Activated effector memory CD4-positive, alpha-beta T cell treated with Interleukin-2 at 50 U/mL for 16 hours (primary cell): Measurements from ENCODE around the gene PTPRN2.

ENCODE experiments used
- DNase-seq: peaks from one replicate; pipeline ENCODE4 v3.0.0-alpha.2; 2020

The PTPRN2 gene

GRCh38 chr7:157540606-157541294, 1046.9 kb downstream of the PTPRN2 start:
- no peak for DNase-seq

GRCh38 chr7:157540020-157540419, 1047.6 kb downstream of the PTPRN2 start:
- no peak for DNase-seq

GRCh38 chr7:157539521-157539920, 1048.1 kb downstream of the PTPRN2 start:
- no peak for DNase-seq

- DNase-seq, result no peak
These were observed 1048.9 kb downstream of the PTPRN2 start for GRCh38 chr7:157538735-157539134.

DNA sequence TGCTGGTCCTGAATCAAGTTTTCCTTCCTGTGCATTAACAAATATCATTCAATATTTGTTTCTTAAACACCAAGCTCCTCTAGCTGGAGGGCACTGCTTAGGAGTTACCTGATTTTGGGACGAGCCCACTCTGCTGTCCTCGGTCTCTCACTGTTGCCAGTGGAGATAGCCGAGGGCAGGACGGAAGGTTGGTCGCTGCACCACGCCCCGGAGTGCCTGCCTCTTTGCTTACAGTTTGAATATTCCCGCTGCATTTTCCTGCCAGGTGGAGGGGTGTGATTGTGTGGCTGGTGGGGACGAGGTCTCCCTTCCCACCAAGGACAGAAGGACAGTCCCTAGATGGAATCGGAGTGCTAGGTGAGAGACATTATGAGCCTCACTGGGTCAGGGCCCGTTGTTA, 1049.3 kb downstream of the PTPRN2 start:
- no peak for DNase-seq

GRCh38 chr7:157537056-157537455, 1050.6 kb downstream of the PTPRN2 start:
- DNase-seq, result no peak

GRCh38 chr7:157532068-157532467, 1055.6 kb downstream of the PTPRN2 start:
- no peak for DNase-seq

DNA sequence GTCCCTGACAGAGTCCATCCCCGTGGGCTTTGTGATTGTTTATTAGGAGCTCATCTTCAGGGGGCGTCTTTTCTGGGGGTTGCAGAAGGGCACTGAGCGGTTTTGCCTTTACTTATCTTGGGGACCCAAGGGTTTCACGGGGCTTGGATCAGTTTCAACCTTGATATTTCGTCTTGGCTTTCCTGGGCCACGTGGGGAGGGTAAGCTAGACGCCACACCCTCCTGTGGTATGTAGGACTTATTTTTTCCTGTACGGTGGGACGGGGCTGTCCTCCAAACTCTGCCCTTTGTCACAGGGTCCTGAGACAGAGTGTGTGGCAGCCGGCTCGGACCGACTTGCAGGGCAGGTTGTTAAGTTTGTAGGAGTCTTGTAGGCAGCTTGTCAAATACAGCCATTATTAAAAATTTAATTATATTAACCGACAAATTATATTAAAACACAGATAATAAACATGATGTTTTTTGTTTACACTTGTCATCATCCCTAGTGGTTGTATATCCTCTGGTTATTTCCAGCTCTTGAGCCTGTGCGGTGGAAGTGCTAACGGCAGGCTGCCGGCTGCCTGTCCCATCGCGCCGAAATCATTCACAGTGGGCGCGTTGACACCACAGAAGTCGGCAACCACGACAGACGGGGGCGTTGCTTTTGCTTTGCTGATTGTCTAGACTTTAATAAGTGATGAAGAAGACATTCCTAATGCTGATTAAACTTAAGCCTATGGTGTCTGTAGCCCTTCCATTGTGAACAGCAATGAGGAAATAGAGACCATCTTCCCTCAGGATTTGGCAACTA, 1057.7 kb downstream of the PTPRN2 start:
- no peak for DNase-seq

- DNase-seq, result no peak
These were observed 1058.8 kb downstream of the PTPRN2 start for GRCh38 chr7:157528785-157529341.

DNA sequence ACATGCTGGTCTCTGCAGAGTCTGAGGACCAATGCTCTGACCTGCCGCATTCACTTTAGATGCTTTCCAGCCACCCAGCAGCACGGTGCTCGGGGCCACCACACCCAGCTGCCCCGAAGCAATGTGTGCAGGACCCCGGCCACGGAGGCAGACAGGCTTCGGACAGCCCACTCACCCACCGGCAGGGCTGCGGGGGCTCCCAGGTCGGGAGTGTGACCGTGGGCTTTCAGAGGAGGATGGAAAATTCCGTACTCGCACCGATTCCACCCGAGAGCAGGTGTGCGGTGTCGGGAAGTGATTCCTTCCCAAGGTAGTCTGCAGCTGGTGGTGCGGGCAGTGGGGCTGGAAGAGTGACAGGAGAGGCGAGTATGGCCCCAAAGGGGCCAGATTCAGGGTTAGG, 1059.9 kb downstream of the PTPRN2 start:
- DNase-seq, result no peak

DNA sequence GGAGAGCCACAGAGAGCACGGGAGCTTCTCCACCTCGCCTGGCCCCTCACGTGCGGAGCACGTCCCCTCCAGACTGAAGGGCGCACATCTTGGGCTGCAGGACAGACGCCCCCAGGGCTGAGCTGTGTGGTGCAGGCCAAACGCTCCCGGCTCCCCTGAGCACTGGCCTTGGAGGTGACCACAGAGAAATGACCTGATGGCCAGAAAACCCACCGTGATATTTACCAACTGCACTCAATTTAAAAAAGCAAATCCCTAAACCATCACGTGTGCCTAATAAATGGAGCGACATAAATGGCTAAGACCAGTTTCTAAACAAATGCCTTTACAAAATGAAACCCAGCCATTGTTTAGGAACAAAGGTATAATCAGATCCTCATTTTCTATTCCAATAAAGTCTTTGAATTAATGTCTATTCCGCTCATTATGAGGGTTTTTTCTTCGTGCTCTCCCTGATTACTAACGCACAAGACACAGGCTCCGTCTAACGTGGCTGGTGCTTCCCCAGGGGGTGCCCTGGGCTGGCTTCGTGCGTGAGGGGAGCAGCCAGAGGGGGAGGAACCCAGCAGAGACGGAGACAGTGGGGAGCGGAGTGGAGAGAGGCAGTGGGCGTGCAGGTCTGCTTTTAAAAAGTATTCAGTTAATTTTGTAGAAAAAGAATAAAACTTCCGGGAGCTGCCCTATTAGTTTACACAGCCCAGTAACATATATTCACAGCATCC, 1060.5 kb downstream of the PTPRN2 start:
- DNase-seq, result no peak

DNA sequence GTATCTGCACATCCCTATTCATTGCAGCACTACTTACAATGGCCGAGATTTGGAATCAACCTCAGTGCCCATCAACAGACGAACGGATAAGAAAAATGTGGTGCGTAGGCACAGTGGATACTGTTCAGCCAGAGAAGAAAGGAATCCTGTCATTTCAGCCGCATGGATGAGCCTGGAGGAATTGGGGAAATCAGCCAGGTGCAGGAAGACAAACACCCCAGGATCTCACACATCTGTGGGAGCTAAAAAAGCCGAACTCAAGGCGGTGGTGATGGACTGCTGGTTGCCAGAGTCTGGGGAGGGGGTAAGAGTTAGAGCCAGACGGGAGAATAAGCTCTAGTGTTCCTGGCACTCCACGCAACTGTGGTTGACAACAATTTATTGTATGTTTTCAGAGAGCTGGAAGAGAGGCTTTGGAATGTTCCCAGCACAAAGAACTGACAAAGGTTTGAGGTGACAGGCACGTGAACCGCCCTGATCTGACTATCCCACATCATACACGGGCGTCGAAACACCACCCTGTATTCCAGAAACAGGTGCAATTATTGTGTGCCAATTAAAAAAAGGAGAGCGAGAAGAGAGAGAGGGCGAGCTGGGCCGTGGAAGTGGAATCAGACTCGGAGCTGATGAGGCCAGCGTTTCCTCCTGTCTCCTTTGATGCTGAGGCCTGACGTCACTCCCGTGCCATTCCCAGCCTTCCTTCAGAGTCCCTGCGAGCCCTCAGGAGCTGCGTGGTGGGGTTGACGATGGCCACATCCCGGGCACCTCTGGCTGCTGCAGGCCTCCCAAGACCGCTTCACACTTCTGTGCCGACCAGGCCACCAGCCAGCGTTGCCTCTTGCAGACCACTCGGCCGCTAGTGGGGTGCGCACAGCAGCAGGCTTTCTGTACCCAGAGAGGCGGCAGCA, 1061.4 kb downstream of the PTPRN2 start:
- no peak for DNase-seq

- no peak for DNase-seq
These were observed 1062.1 kb downstream of the PTPRN2 start for GRCh38 chr7:157525491-157525915.

- no peak for DNase-seq
These were observed 1062.9 kb downstream of the PTPRN2 start for GRCh38 chr7:157524731-157525130.

DNA sequence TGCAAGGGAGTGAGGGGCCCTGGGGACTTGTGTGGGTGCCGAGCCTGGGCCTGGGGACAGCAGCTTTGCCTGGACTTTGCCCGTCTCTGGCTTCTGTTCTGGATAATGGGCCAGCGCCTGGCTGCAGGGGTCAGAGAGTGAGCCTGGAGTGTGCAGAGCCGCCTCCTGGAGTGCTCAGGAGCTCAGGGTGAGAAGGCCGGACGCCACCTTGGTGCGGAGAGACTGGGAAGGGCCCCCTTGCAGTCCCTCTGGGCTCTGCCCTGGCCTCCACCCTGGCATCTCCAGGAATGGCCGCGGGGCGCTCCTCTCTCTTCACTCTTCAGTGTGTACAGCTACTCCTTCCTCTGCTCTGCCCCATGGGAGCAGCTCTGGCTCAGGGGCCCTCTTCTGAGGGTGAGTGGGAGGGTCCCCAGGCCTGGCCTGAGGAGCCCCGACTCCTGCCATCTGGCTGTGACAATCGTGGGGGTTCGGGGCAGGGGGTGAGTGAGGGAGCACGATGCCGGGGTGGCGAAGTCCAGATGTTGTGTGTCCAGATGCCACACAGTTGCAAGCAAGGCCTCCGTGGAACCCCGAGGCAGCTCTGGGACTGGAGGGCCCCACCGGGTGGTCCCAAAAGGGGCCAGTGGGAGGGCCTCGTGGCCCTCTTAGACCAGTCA, 1063.7 kb downstream of the PTPRN2 start:
- no peak for DNase-seq

DNA sequence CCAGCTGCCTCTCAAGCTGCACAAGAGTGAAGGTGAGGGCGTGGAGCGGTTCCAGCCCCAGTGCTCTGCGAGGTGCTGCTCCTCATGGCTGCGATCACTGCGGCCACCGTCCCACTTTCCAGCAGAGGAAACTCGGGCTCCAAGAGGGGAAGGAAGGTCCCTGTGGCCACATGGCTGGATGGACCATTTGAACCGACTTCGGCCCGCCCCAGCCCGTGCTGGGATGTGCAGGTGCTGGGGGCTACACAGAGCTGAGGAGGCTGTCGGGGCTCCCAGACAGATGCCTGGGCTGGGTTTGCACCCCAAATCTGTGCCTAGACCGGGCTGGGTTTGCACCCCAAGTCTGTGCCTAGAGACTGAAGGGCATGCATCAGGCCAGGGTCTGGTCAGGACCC, 1064.3 kb downstream of the PTPRN2 start:
- no peak for DNase-seq

GRCh38 chr7:157522954-157523353, 1064.7 kb downstream of the PTPRN2 start:
- DNase-seq, result no peak

GRCh38 chr7:157522189-157522588, 1065.4 kb downstream of the PTPRN2 start:
- no peak for DNase-seq

DNA sequence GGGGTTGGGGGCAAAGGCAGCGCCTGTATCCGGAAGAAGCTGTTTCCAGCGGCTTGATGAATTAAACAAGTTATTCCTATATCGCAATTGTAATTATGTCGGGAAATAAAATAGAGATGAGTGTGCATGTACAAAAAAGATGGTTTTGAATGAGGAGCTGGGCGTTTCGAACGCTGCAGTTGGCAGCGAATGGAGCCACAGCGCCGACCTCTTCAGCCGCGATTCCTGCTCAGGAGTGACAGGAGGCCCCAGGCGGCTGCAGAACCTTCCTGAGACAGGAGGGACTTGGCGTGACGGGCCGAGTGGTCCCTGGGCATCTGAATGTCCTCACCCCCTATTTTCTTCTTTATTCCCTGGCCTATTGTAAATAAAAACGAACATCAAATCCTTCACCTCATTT, 1065.9 kb downstream of the PTPRN2 start:
- DNase-seq, result no peak

- no peak for DNase-seq
These were observed 1066.4 kb downstream of the PTPRN2 start for GRCh38 chr7:157521061-157521731.

DNA sequence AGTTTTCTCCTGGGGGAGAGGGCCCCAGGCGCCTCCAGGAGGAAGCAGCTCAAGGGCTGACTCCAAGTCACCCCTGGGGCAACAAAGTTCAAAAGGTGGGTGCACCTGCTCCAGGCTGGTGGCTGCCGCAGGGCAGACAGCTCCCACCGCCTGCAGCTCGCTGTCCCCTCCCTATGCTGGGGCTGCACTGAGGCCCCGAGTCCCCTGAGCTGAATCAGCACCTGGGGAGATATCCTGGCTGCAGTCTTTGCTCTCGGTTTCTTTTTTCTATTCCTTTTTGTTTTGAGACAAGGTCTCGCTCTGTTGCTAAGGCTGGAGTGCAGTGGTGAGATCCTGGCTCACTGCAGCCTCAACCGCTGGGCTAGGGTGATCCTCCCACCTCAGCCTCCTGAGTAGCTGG, 1067.4 kb downstream of the PTPRN2 start:
- no peak for DNase-seq
